Calu3 (cell line): ENCODE measurements around the gene SLC25A36. TPM values are rescaled to one million over a fixed set of nuclear protein-coding genes. Genes with fewer than 3 reads are reported as not detected.

Experiments
- BruUV-seq: library from RNA; stranded (reverse); fragments of 400-500 nt; replicated peaks from 2 replicates; lab custom pipeline; 2021; lab: Mats Ljungman, UMichigan
- CTCF ChIA-PET: fragments of 300-600 bp; sonication (Branson Sonifier 250); formaldehyde crosslinking; loops from one replicate; lab custom pipeline; 2022; ENCODE audit warnings: antibody characterized with exemption; lab: Charles Lee
- DNase-seq: peaks from one replicate; pipeline ENCODE4 v3.0.0; 2022
- H3K27ac Mint-ChIP-seq: one replicate; pipeline ENCODE4 v1.8.0; 2022; ENCODE audit warnings: mixed read lengths; ENCODE audit not compliant: unreplicated experiment
- H3K27me3 Mint-ChIP-seq: one replicate; pipeline ENCODE4 v1.8.0; 2022; ENCODE audit warnings: mixed read lengths; ENCODE audit not compliant: unreplicated experiment
- H3K36me3 Mint-ChIP-seq: one replicate; pipeline ENCODE4 v1.8.0; 2022; ENCODE audit warnings: mild to moderate bottlenecking, moderate library complexity, mixed read lengths; ENCODE audit not compliant: insufficient read depth, unreplicated experiment
- H3K4me1 Mint-ChIP-seq: one replicate; pipeline ENCODE4 v1.8.0; 2022; ENCODE audit warnings: mild to moderate bottlenecking, low read depth, mixed read lengths; ENCODE audit not compliant: unreplicated experiment
- H3K4me3 Mint-ChIP-seq: one replicate; pipeline ENCODE4 v1.8.0; 2022; ENCODE audit warnings: mild to moderate bottlenecking, low read depth, moderate library complexity, mixed read lengths; ENCODE audit not compliant: unreplicated experiment
- H3K9me3 Mint-ChIP-seq: one replicate; pipeline ENCODE4 v1.8.0; 2022; ENCODE audit warnings: low read depth, mixed read lengths; ENCODE audit not compliant: unreplicated experiment
- CTCF ChIP-seq: fragments of 200-600 bp; IDR thresholded peaks from one replicate; pipeline ENCODE4 v1.8.0; 2022; ENCODE audit warnings: antibody characterized with exemption; ENCODE audit not compliant: unreplicated experiment
- intact Hi-C: fragments of 100-400 bp; cut with micrococcal nuclease; formaldehyde crosslinking; loops from one replicate; pipeline ENCODE4 v1.10.0; 2022; ENCODE audit not compliant: unreplicated experiment
- total RNA-seq: library from RNA; stranded (reverse); gene quantifications from 2 replicates; pipeline ENCODE4 v1.2.3, GENCODE V29; 2022

Gene SLC25A36
- total RNA-seq, 1 experiment from 2014 or later, result 114 TPM

- no peak for DNase-seq
- no peaks in the 10 kb centered on the region for H3K36me3 Mint-ChIP-seq
- H3K9me3 Mint-ChIP-seq, result no peaks in the 10 kb centered on the region
- H3K27me3 Mint-ChIP-seq, result peaks cover 30% of the 10 kb centered on the region
- no TSS peak for BruUV-seq
- no peak for TF ChIP-seq CTCF
- CTCF ChIA-PET, result no interaction called here
- H3K4me3 Mint-ChIP-seq, result no peak overlapping the region
- intact Hi-C loops, result no loop called here
- H3K4me1 Mint-ChIP-seq, result no peaks in the 10 kb centered on the region
- no peak overlapping the region for H3K27ac Mint-ChIP-seq
These were observed 79.6 kb downstream of the SLC25A36 start for GRCh38 chr3:141021261-141021660.

Other genes starting within 250 kb of the SLC25A36 start
- not detected in 2 replicates for gene SPSB4, start 109.5 kb downstream of the SLC25A36 start, total RNA-seq